Hepatocyte (in vitro differentiated cells): ENCODE measurements around the gene HOXD8. TPM values are rescaled to one million over a fixed set of nuclear protein-coding genes. Genes with fewer than 3 reads are reported as not detected.

Experiments used
- DNase-seq: peaks from one replicate; pipeline ENCODE4 v3.0.0-alpha.2; 2016; ENCODE audit warnings: low spot score
- H2AFZ ChIP-seq: fragments of 200-600 bp; sonication (generic); 2 replicates; pipeline ENCODE4 v1.6.0; 2016; ENCODE audit warnings: antibody characterized with exemption, mild to moderate bottlenecking
- H3K27ac ChIP-seq: fragments of 200-600 bp; sonication (generic); 2 replicates; pipeline ENCODE4 v1.5.1; 2016; ENCODE audit warnings: mild to moderate bottlenecking
- H3K27me3 ChIP-seq: fragments of 200-600 bp; sonication (generic); 2 replicates; pipeline ENCODE4 v1.6.1; 2016
- H3K36me3 ChIP-seq: fragments of 200-600 bp; sonication (generic); replicated peaks from 2 replicates; pipeline ENCODE4 v1.5.1; 2016; ENCODE audit warnings: low read depth; ENCODE audit not compliant: insufficient read depth
- H3K4me1 ChIP-seq: fragments of 200-600 bp; sonication (generic); 2 replicates; pipeline ENCODE4 v1.5.1; 2016; ENCODE audit warnings: mild to moderate bottlenecking, moderate library complexity; ENCODE audit not compliant: insufficient read depth
- H3K4me2 ChIP-seq: fragments of 200-600 bp; sonication (generic); 2 replicates; pipeline ENCODE4 v1.6.0; 2016
- H3K4me3 ChIP-seq: fragments of 200-600 bp; sonication (generic); 2 replicates; pipeline ENCODE4 v1.5.1; 2016; ENCODE audit warnings: mild to moderate bottlenecking
- H3K79me2 ChIP-seq: fragments of 200-600 bp; sonication (generic); 2 replicates; pipeline ENCODE4 v1.6.0; 2017; ENCODE audit warnings: mild to moderate bottlenecking
- H3K9me2 ChIP-seq: fragments of 200-600 bp; sonication (generic); replicated peaks from 2 replicates; pipeline ENCODE4 v1.6.0; 2017; ENCODE audit warnings: mild to moderate bottlenecking; ENCODE audit not compliant: insufficient read depth
- H3K9me3 ChIP-seq: fragments of 200-600 bp; sonication (generic); 2 replicates; pipeline ENCODE4 v1.5.1; 2016; ENCODE audit warnings: low read depth, mild to moderate bottlenecking
- H4K20me1 ChIP-seq: fragments of 200-600 bp; sonication (generic); 2 replicates; pipeline ENCODE4 v1.6.0; 2016; ENCODE audit warnings: mild to moderate bottlenecking; ENCODE audit not compliant: insufficient read depth, poor library complexity, severe bottlenecking
- EZH2 ChIP-seq: fragments of 200-600 bp; sonication (generic); IDR thresholded peaks from 2 replicates; pipeline ENCODE4 v1.6.1; 2016; ENCODE audit warnings: antibody characterized with exemption, mild to moderate bottlenecking, borderline replicate concordance
- EZH2phosphoT487 ChIP-seq: fragments of 200-600 bp; sonication (generic); IDR thresholded peaks from one replicate; pipeline ENCODE4 v1.6.1; 2018; ENCODE audit warnings: antibody characterized with exemption, mild to moderate bottlenecking, low read depth, moderate library complexity; ENCODE audit not compliant: unreplicated experiment, severe bottlenecking
- WGBS: methylation state at CpG from one replicate; pipeline ENCODE4 v1.1.6; 2016; ENCODE audit warnings: low lambda C conversion rate; ENCODE audit errors: missing lambda C conversion rate; 5-methylcytosine and 5-hydroxymethylcytosine counted together
- polyA plus RNA-seq: library from polyadenylated mRNA; unstranded; fragments of >200 nt; fragmentation: Nextera tagmentation; extraction: Ambion mirVana; gene quantifications from 2 replicates; pipeline ENCODE4 v1.2.1, GENCODE V29; 2016
- total RNA-seq: library from RNA; depleted of rRNA; stranded (reverse); fragments of >200 nt; gene quantifications from 2 replicates; pipeline ENCODE4 v1.2.3, GENCODE V29; 2014
- TF ChIP-seq, protein P1 (sequence below): fragments of 200-600 bp; sonication (generic); IDR thresholded peaks from 2 replicates; pipeline ENCODE4 v1.5.1; 2016; ENCODE audit warnings: antibody characterized with exemption, mild to moderate bottlenecking; ENCODE audit not compliant: poor library complexity

HOXD8 gene
- total and polyA plus RNA-seq, 2 experiments from 2014 or later: 1.3 TPM; not detected in 1

DNA sequence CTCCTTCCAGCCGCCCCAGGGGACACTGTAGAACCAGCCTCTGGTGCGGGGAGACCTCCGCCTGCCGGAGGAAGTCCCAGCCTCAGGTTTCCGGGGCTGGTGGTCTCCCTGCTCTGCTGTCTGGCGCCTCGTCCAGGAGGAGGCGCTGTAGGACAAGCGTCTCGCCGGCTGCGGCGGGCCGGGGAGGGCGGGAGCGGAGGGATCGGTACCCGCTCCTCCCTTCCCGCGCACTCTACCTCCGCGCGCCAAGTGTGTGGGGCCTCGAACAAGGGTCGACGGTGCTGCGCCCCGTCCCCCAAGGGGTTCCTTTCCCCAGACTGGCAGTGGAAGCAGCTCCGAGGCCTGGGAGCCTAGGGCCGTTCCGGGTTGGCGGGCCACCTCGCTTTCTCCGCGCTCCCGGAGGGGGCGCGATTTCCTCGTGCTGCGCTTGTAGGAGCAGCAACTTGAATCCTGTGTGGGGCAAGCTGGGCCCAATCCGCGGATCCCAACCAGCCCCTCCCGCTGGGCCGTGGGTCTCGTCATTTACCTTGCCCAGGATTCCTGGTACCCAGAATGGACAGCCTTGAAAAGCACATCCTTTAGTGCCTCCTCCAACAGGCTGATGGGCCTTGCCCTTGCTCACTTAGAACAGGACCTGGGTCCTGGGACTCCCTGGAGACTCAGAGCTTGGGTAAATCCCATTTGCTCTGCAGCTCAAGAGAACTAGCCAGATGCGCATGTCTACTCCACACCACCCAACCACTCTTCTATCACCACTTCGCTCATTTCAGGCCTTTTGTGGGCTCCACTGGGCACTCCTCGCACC is 11.2 kb downstream of the HOXD8 start:
- Histone ChIP-seq H3K27me3 (peaks cover 92% of the 10 kb centered on the region), H4K20me1 (no peaks in the 10 kb centered on the region), H3K79me2 (no peaks in the 10 kb centered on the region), H3K9me2 (no peaks in the 10 kb centered on the region), H3K4me1 (peaks cover 5% of the 10 kb centered on the region), H3K27ac (no peak overlapping the region), H3K4me2 (peak overlapping the region; percentile 92), H3K9me3 (no peaks in the 10 kb centered on the region), H3K36me3 (no peaks in the 10 kb centered on the region), H3K4me3 (peak overlapping the region; percentile 46), H2AFZ (peak overlapping the region; percentile 64)
- TF ChIP-seq EZH2phosphoT487: no peak
- TF ChIP-seq EZH2: no peak
- TF ChIP-seq, protein P1, sequence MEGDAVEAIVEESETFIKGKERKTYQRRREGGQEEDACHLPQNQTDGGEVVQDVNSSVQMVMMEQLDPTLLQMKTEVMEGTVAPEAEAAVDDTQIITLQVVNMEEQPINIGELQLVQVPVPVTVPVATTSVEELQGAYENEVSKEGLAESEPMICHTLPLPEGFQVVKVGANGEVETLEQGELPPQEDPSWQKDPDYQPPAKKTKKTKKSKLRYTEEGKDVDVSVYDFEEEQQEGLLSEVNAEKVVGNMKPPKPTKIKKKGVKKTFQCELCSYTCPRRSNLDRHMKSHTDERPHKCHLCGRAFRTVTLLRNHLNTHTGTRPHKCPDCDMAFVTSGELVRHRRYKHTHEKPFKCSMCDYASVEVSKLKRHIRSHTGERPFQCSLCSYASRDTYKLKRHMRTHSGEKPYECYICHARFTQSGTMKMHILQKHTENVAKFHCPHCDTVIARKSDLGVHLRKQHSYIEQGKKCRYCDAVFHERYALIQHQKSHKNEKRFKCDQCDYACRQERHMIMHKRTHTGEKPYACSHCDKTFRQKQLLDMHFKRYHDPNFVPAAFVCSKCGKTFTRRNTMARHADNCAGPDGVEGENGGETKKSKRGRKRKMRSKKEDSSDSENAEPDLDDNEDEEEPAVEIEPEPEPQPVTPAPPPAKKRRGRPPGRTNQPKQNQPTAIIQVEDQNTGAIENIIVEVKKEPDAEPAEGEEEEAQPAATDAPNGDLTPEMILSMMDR: peak; percentile 85
- DNase-seq: peak; percentile 84
- 14% methylated on average over 24 of the region's 48 CpGs for WGBS

DNA sequence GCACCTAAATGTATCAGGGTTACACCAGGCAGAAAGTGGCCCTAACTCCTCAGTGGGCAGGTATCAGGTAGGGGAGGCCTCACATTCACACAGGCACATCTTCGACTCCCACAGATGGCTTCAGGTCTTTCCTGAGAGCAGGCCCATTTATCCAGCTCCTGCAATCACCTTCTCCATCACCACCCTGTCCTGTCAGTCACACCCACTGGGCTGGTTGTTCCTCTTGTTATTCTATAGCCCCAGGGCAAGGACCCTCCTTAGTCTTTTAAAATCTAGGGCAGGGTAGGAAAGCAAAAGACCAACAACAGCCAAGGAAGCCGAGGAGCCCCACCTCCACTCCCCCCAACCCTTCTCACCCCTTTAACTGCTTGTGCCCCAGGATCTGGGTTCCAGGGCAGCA is 12.8 kb downstream of the HOXD8 start:
- Histone ChIP-seq H3K27ac (no peak overlapping the region), H2AFZ (no peak overlapping the region), H3K4me1 (peaks cover 3% of the 10 kb centered on the region), H4K20me1 (no peaks in the 10 kb centered on the region), H3K79me2 (no peaks in the 10 kb centered on the region), H3K9me2 (no peaks in the 10 kb centered on the region), H3K4me2 (no peak overlapping the region), H3K4me3 (no peak overlapping the region), H3K36me3 (no peaks in the 10 kb centered on the region), H3K27me3 (peaks cover 94% of the 10 kb centered on the region), H3K9me3 (no peaks in the 10 kb centered on the region)
- TF ChIP-seq, protein P1: no peak
- TF ChIP-seq EZH2phosphoT487: no peak
- TF ChIP-seq EZH2: no peak
- WGBS: 89% methylated on average over 2 of the region's 2 CpGs
- no peak for DNase-seq

GRCh38 chr2:176145085-176145969 is 15.8 kb downstream of the HOXD8 start:
- Histone ChIP-seq H3K4me1 (peaks cover 1% of the 10 kb centered on the region), H3K27ac (no peak overlapping the region), H3K9me2 (no peaks in the 10 kb centered on the region), H4K20me1 (no peaks in the 10 kb centered on the region), H3K9me3 (no peaks in the 10 kb centered on the region), H3K4me2 (no peak overlapping the region), H3K4me3 (no peak overlapping the region), H2AFZ (no peak overlapping the region), H3K79me2 (no peaks in the 10 kb centered on the region), H3K36me3 (no peaks in the 10 kb centered on the region), H3K27me3 (peaks cover 95% of the 10 kb centered on the region)
- 47% methylated on average over 4 of the region's 4 CpGs for WGBS
- no peak for TF ChIP-seq EZH2phosphoT487
- TF ChIP-seq, protein P1: no peak
- TF ChIP-seq EZH2: no peak
- DNase-seq: no peak
